H1 (cell line): ENCODE results near the gene TOMM40. TPM values are rescaled to one million over a fixed set of nuclear protein-coding genes. Genes with fewer than 3 reads are reported as not detected.
A peak's percentile ranks its signal among the peaks of the same experiment; 100 is the strongest.

Experiments
- ATF2 ChIP-seq: IDR thresholded peaks from 2 replicates; pipeline ENCODE4 v1.6.1; 2012; ENCODE audit warnings: low read length, inconsistent platforms
- CTBP2 ChIP-seq: IDR thresholded peaks from 2 replicates; pipeline ENCODE4 v1.7.0; 2011; ENCODE audit warnings: borderline replicate concordance, mild to moderate bottlenecking, moderate library complexity, mixed read lengths, low read length; ENCODE audit not compliant: insufficient read depth, insufficient read length
- FOSL1 ChIP-seq: IDR thresholded peaks from 2 replicates; pipeline ENCODE4 v1.6.1; 2011; ENCODE audit warnings: mild to moderate bottlenecking, low read depth, low read length, moderate library complexity; ENCODE audit not compliant: insufficient read depth
- HDAC2 ChIP-seq, 2 experiments: fragments of 300-600 bp in 1 of 2; sonication (generic) in 1 of 2; IDR thresholded peaks; 2 replicates each; pipeline ENCODE4 v1.6.1; 2011 to 2012; ENCODE audit warnings: low read depth in 2 of 2, low read length in 2 of 2, mild to moderate bottlenecking in 2 of 2, moderate library complexity in 2 of 2, borderline replicate concordance in 1 of 2, inconsistent platforms in 1 of 2
- KDM4A ChIP-seq: IDR thresholded peaks from one replicate; pipeline ENCODE4 v1.7.1; 2012; ENCODE audit warnings: low read depth, mild to moderate bottlenecking, moderate library complexity, low read length, inconsistent platforms; ENCODE audit not compliant: severe bottlenecking
- POLR2AphosphoS5 ChIP-seq: IDR thresholded peaks from 2 replicates; pipeline ENCODE4 v1.6.1; 2011; ENCODE audit warnings: low read depth, low read length
- RAD21 ChIP-seq, 2 experiments: IDR thresholded peaks in 1 of 2; conservative IDR thresholded peaks in 1 of 2; 2 replicates each; pipeline ENCODE4 v1.6.1; 2011; ENCODE audit warnings: low read depth in 2 of 2, low read length in 2 of 2, improper control_type of control experiment in 1 of 2, inconsistent platforms in 1 of 2, mild to moderate bottlenecking in 1 of 2, moderate library complexity in 1 of 2
- SAP30 ChIP-seq: fragments of 300-600 bp; sonication (generic); IDR thresholded peaks from 2 replicates; pipeline ENCODE4 v1.7.1; 2012; ENCODE audit warnings: low read length, moderate library complexity, mild to moderate bottlenecking, inconsistent platforms; ENCODE audit not compliant: insufficient read depth, insufficient replicate concordance
- SIN3A ChIP-seq, 2 experiments: IDR thresholded peaks in 1 of 2; conservative IDR thresholded peaks in 1 of 2; 2 replicates each; pipeline ENCODE4 v1.6.1; 2011 to 2012; ENCODE audit warnings: low read length in 2 of 2, improper control_type of control experiment in 1 of 2, low read depth in 1 of 2, mild to moderate bottlenecking in 1 of 2
- SP1 ChIP-seq: IDR thresholded peaks from 2 replicates; pipeline ENCODE4 v1.6.1; 2011; ENCODE audit warnings: low read depth, low read length
- SP4 ChIP-seq: IDR thresholded peaks from 2 replicates; pipeline ENCODE4 v1.6.1; 2012; ENCODE audit warnings: low read length, inconsistent platforms
- TCF12 ChIP-seq: IDR thresholded peaks from 2 replicates; pipeline ENCODE4 v1.6.1; 2011; ENCODE audit warnings: low read depth, mild to moderate bottlenecking, low read length
- polyA plus RNA-seq, 7 experiments: library from polyadenylated mRNA; depleted of rRNA in 3 of 7; stranded (reverse) in 5 of 7; unstranded in 2 of 7; fragments of >200 nt in 5 of 7; fragments of 200-250 nt in 2 of 7; gene quantifications; 1 replicate in 5 of 7; 2 replicates in 1 of 7; 4 replicates in 1 of 7; pipeline versions ENCODE4 v1.2.1 to v1.2.3, GENCODE V29; 2011 to 2013; ENCODE audit warnings: missing spikeins in 2 of 7, mixed read lengths in 2 of 7
- total RNA-seq: library from RNA; stranded (reverse); fragmentation: NEBNext Ultra II Directional; extraction: Animal tissue kit (Norgen Biotek cat#: 25700); gene quantifications from 2 replicates; pipeline ENCODE4 v1.2.1, GENCODE V29; 2021

TOMM40 gene
- total and polyA plus RNA-seq, 2 of the 8 experiments (the other 6 are each of a cell fraction or from before 2014, with no cell fraction given) = 154 to 179 TPM

- TF ChIP-seq RAD21 (IDR thresholded peaks at IDR 0.05 in 1 of 2, conservative IDR thresholded peaks at IDR 0.05 in 1 of 2; ENCODE audit: low read depth in 2 of 2, low read length in 2 of 2) (no peak; a peak in 1 of 4 replicates), HDAC2 (IDR thresholded peaks at IDR 0.05; ENCODE audit: borderline replicate concordance in 1 of 2, low read depth in 2 of 2, low read length in 2 of 2) (0 out of 4 replicates have a peak, but pooled peaks of 1 of the 2 experiments have one; percentile 46), SAP30 (peak; percentile 44), CTBP2 (peak; percentile 95), KDM4A (peak; percentile 66), FOSL1 (no peak), SP4 (0 out of 2 replicates have a peak, but pooled peaks have one; percentile 13), ATF2 (peak; percentile 61; the same call in 1 of the 2 replicates), POLR2AphosphoS5 (peak; percentile 56; the same call in 1 of the 2 replicates), SP1 (peak; percentile 85), SIN3A (conservative IDR thresholded peaks at IDR 0.05 in 1 of 2, IDR thresholded peaks at IDR 0.05 in 1 of 2; ENCODE audit: low read depth in 1 of 2, low read length in 2 of 2) (peak; percentile 77 to 79; a peak in 2 of 4 replicates), TCF12 (no peak)
Observed at GRCh38 chr19:44846455-44847143, 44.5 kb upstream of the TOMM40 start (continued).
